ENCODE measurements around the gene OR6Y1.

OR6Y1 gene

DNA sequence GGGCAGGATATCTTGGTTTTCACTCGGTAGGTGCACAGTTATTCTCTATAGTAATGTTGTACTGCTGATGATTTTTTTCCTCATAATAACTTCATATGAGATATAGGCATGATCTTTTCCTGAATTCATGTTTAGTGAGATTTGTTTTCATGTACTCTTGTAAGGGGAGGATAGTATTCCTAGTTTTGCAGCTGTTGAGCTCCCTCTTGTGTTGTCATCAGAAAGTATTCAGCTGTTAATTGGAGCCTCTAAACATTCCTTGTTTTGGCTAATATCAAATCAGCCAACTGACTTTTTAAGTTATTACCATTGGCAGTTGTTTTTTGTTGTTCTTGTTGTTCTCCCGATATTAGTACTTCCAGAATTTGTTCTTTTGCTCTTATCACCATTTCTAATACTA is 57.8 kb downstream of the OR6Y1 start:
- no peak for DNase-seq

DNA sequence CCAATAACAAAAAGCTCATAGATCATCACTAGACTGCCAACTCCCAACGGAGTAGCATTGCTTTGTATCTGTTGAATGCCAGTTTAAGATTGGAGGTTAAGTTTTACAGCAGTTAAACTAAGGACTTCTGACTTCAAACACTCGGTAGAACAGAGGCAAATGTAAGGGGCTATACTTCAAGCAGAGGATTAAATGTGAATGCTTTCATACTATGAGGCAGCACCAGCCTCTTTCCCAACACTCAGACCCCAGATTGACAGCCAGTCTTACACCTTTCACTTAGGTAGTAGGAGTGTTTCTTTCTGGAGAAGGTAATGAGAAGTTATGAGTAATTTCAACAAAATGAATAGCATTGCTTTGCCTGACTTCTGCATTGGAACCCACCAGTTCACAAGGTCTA is 59.4 kb downstream of the OR6Y1 start:
- no peak for DNase-seq

Data from T-helper 2 cell (primary cell).